MM.1S (cell line): ENCODE data around the gene NBEA.

ENCODE experiments used
- EZH2 ChIP-seq: fragments of 300-600 bp; sonication (generic); optimal IDR thresholded peaks from 2 replicates; pipeline ENCODE3; 2017; ENCODE audit warnings: low read depth, mild to moderate bottlenecking, antibody characterized with exemption, low read length, mixed read lengths
- TF ChIP-seq, protein P1 (sequence below): fragments of 300-600 bp; sonication (generic); IDR thresholded peaks from 2 replicates; pipeline ENCODE4 v1.5.1; 2016; ENCODE audit warnings: antibody characterized with exemption, low read length, mixed read lengths

DNA sequence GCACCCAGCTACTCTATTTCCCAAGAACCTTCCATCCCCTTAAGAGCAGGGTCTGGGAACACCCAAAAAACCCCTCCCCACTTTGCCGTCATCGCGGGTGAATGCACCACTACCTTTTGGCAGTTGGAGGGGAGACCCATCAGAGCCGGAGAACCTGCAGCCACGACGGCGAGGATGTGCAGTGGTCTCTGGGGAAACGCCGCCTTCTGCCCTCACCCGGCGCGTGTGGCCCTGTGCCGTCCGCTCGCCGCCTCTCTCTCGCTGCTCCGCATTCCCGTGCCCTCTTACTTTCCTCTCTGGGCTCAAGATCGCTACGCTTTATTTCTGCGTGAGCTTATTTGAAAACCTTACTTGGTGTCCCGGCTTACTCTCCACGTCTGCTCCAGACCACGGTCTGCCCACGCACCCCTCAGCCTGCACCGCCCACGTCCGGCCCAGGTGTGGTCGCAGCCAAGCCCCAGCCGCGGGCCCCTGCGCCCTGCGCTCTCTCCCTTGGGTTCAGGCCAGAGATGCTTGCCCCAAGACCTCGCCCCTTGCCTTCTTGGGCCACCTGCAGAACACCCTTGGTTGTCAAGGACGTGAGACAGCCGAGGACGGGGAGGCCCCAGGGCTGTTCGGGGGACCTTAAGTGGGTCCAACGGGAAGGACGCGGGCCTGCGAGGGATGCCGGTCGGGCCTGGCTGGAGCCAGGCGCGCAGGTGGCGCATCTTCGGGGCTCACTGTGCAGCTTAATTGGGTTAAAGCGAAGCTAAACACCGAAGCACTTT is 536.4 kb downstream of the NBEA start:
- TF ChIP-seq, protein P1, sequence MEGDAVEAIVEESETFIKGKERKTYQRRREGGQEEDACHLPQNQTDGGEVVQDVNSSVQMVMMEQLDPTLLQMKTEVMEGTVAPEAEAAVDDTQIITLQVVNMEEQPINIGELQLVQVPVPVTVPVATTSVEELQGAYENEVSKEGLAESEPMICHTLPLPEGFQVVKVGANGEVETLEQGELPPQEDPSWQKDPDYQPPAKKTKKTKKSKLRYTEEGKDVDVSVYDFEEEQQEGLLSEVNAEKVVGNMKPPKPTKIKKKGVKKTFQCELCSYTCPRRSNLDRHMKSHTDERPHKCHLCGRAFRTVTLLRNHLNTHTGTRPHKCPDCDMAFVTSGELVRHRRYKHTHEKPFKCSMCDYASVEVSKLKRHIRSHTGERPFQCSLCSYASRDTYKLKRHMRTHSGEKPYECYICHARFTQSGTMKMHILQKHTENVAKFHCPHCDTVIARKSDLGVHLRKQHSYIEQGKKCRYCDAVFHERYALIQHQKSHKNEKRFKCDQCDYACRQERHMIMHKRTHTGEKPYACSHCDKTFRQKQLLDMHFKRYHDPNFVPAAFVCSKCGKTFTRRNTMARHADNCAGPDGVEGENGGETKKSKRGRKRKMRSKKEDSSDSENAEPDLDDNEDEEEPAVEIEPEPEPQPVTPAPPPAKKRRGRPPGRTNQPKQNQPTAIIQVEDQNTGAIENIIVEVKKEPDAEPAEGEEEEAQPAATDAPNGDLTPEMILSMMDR, result no peak
- TF ChIP-seq EZH2, result no peak
